ENCODE results near the gene CSNK1G3.

CSNK1G3 gene

DNA sequence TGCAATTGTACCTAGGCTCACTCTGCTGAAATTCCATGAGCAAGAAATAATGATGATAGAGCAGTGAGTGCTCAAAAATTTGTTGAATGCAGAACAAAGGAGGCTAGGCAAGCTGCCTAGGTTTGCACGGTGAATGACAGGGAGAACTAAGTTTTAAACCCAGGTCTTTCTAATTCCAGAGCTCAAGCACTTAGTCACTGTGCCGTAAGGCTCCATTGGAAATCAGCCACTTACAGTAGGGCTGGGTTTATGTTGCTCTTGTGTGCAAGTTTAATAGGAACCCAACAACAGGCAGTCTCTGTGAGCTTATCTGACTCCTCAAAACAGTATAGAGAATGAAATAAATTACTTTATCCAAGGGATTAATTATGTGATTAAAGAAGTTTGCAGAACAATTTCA, 147.0 kb downstream of the CSNK1G3 start:
- TF ChIP-seq, protein P1, sequence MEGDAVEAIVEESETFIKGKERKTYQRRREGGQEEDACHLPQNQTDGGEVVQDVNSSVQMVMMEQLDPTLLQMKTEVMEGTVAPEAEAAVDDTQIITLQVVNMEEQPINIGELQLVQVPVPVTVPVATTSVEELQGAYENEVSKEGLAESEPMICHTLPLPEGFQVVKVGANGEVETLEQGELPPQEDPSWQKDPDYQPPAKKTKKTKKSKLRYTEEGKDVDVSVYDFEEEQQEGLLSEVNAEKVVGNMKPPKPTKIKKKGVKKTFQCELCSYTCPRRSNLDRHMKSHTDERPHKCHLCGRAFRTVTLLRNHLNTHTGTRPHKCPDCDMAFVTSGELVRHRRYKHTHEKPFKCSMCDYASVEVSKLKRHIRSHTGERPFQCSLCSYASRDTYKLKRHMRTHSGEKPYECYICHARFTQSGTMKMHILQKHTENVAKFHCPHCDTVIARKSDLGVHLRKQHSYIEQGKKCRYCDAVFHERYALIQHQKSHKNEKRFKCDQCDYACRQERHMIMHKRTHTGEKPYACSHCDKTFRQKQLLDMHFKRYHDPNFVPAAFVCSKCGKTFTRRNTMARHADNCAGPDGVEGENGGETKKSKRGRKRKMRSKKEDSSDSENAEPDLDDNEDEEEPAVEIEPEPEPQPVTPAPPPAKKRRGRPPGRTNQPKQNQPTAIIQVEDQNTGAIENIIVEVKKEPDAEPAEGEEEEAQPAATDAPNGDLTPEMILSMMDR (IDR thresholded peaks at IDR 0.05; ENCODE audit: low read length, missing control alignments) = no peak
- DNase-seq (ENCODE audit: low read depth) = no peak
- H3K4me3 ChIP-seq (replicated peaks; ENCODE audit: low read depth, low read length) = no peak overlapping the region

DNA sequence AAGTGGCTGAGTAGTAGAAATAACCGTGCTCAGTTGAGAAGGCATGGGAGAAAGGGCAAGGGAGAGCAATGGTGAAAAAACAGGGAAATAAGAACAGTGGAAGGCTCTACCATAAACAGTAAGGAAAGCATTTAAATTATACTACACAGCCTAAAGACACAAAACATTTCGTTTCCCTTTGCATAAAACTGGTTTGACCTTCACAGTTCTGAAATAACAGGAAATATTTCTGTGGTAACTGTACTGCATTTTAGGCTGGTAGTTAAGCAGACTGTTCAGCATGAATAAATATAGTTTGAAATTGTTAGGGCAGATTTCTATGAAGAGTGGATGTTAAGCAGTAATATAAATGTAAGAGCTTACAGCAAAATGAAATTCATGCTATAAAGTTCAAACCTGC, 147.5 kb downstream of the CSNK1G3 start:
- DNase-seq (ENCODE audit: low read depth) = peak; percentile 9
- TF ChIP-seq, protein P1 (IDR thresholded peaks at IDR 0.05; ENCODE audit: low read length, missing control alignments) = no peak
- no peak overlapping the region for H3K4me3 ChIP-seq (replicated peaks; ENCODE audit: low read depth, low read length)

DNA sequence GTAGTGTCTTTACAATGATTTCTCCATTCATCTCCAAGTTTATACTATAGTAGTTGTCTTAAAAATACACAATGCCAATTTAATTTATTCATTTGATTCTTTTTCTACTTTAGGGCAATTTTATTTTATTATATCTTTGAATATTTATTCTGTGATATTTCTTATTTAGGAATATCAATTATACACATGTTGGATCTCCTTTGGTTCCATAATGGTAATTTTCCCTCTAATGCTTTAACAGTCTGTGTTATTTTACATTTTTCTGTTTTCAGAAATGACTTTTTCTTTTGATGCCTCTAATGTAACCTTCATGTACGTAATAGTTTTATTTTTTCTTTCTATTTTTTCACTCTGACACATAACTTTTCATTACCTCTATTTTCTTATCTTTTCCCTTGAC, 153.0 kb downstream of the CSNK1G3 start:
- TF ChIP-seq, protein P1 (IDR thresholded peaks at IDR 0.05; ENCODE audit: low read length, missing control alignments) = no peak
- H3K4me3 ChIP-seq (replicated peaks; ENCODE audit: low read depth, low read length) = no peak overlapping the region

DNA sequence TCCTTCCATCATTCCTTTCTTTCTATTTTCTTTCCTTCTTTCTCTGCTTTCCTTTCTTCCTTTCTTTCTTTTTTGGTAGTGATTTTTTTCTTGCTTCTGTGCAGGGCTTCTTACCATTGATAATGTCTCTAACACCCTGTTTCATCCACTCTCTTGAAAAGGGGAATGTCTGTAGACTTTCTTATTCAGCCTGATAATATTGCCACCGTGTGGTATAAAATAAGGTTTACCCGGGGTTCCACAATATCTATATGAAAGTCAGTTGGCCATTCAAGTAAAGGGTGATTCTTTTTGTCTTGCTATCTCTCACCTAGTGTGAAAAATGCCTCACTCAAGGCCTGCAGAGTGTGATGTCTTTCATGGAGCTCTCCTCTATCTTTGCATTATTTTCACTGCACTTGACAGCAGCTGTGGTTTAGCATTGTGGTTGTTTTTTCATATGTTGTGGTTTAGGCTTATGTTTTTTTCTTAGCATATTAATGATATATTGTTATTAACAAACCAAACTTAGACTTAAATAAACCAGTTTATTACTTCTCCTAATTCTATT, 153.9 kb downstream of the CSNK1G3 start:
- TF ChIP-seq, protein P1 (IDR thresholded peaks at IDR 0.05; ENCODE audit: low read length, missing control alignments) = no peak
- H3K4me3 ChIP-seq (replicated peaks; ENCODE audit: low read depth, low read length) = no peak overlapping the region
- DNase-seq (ENCODE audit: low read depth) = no peak

More for the DNA sequence above, 153.0 kb downstream of the CSNK1G3 start:
- DNase-seq (ENCODE audit: low read depth) = no peak

All from fibroblast of pulmonary artery (primary cell).